GM23338 (cell line): ENCODE measurements around the gene TBC1D10B. TPM values are rescaled to one million over a fixed set of nuclear protein-coding genes. Genes with fewer than 3 reads are reported as not detected.

Experiments used
- ATAC-seq: fragments of 200-7000 bp; cut with Tn5 transposase; 3 replicates; pipeline ENCODE4 v1.9.1; 2020
- DNase-seq: peaks from one replicate; pipeline ENCODE4 v3.0.0-alpha.2; 2015; ENCODE audit warnings: low spot score
- H2AFZ ChIP-seq: fragments of 200-600 bp; sonication (generic); 2 replicates; pipeline ENCODE4 v1.8.0; 2016; ENCODE audit warnings: antibody characterized with exemption, mild to moderate bottlenecking, moderate library complexity
- H3F3A ChIP-seq: fragments of 200-600 bp; sonication (generic); replicated peaks from 2 replicates; pipeline ENCODE4 v1.8.0; 2017; ENCODE audit warnings: antibody characterized with exemption, mixed run types, low read depth
- H3K27ac ChIP-seq: fragments of 200-600 bp; sonication (generic); 2 replicates; pipeline ENCODE4 v1.6.1; 2016; ENCODE audit warnings: low read depth
- H3K27me3 ChIP-seq: fragments of 200-600 bp; sonication (generic); 2 replicates; pipeline ENCODE4 v1.8.0; 2016; ENCODE audit warnings: mild to moderate bottlenecking, mixed run types, moderate library complexity; ENCODE audit not compliant: insufficient read depth
- H3K36me3 ChIP-seq: fragments of 200-600 bp; sonication (generic); 2 replicates; pipeline ENCODE4 v1.8.0; 2016; ENCODE audit warnings: mild to moderate bottlenecking; ENCODE audit not compliant: insufficient read depth
- H3K4me1 ChIP-seq: fragments of 200-600 bp; sonication (generic); 2 replicates; pipeline ENCODE4 v1.8.0; 2016; ENCODE audit warnings: mild to moderate bottlenecking, moderate library complexity; ENCODE audit not compliant: insufficient read depth
- H3K4me2 ChIP-seq: fragments of 200-600 bp; sonication (generic); 2 replicates; pipeline ENCODE4 v1.7.1; 2017; ENCODE audit warnings: mixed run types
- H3K4me3 ChIP-seq: fragments of 200-600 bp; sonication (generic); 2 replicates; pipeline ENCODE4 v1.6.1; 2016; ENCODE audit warnings: mixed run types
- H3K79me2 ChIP-seq: fragments of 200-600 bp; sonication (generic); replicated peaks from 2 replicates; pipeline ENCODE4 v1.8.0; 2017; ENCODE audit warnings: mild to moderate bottlenecking; ENCODE audit not compliant: insufficient read depth
- H3K9me2 ChIP-seq: fragments of 200-600 bp; sonication (generic); 2 replicates; pipeline ENCODE4 v1.8.0; 2017; ENCODE audit not compliant: insufficient read depth
- H4K20me1 ChIP-seq: fragments of 200-600 bp; sonication (generic); replicated peaks from 2 replicates; pipeline ENCODE4 v1.8.0; 2017; ENCODE audit warnings: mild to moderate bottlenecking; ENCODE audit not compliant: insufficient read depth
- H3K27ac Mint-ChIP-seq: 2 replicates; pipeline ENCODE4 v1.8.0; 2020; ENCODE audit warnings: inconsistent platforms, mild to moderate bottlenecking, moderate library complexity, mixed read lengths
- H3K27me3 Mint-ChIP-seq: 3 replicates; pipeline ENCODE4 v1.8.0; 2022; ENCODE audit warnings: low read depth, mild to moderate bottlenecking, moderate library complexity, mixed read lengths, inconsistent platforms; ENCODE audit not compliant: insufficient read depth, poor library complexity
- H3K36me3 Mint-ChIP-seq: 3 replicates; pipeline ENCODE4 v1.8.0; 2021; ENCODE audit warnings: low read depth, mild to moderate bottlenecking, inconsistent platforms, moderate library complexity, mixed read lengths
- H3K4me1 Mint-ChIP-seq: 3 replicates; pipeline ENCODE4 v1.8.0; 2020; ENCODE audit warnings: mild to moderate bottlenecking, inconsistent platforms, mixed read lengths
- H3K4me3 Mint-ChIP-seq: 3 replicates; pipeline ENCODE4 v1.8.0; 2021; ENCODE audit warnings: moderate library complexity, mild to moderate bottlenecking, inconsistent platforms, mixed read lengths
- H3K9me3 Mint-ChIP-seq: 3 replicates; pipeline ENCODE4 v1.8.0; 2020; ENCODE audit warnings: moderate library complexity, mild to moderate bottlenecking, inconsistent platforms, mixed read lengths
- CREB1 ChIP-seq: fragments of 250-450 bp; sonication (Bioruptor Pico); IDR thresholded peaks from 2 replicates; pipeline ENCODE4 v1.5.0; 2020; ENCODE audit warnings: low read depth, mild to moderate bottlenecking, moderate library complexity
- ETS1 ChIP-seq: IDR thresholded peaks from 2 replicates; pipeline ENCODE4 v1.6.1; 2016; ENCODE audit warnings: antibody characterized with exemption
- EZH2 ChIP-seq: fragments of 200-600 bp; sonication (generic); IDR thresholded peaks from one replicate; pipeline ENCODE4 v1.8.0; 2017; ENCODE audit warnings: antibody characterized with exemption, mild to moderate bottlenecking, low read depth; ENCODE audit not compliant: unreplicated experiment
- EZH2phosphoT487 ChIP-seq: fragments of 200-600 bp; sonication (generic); IDR thresholded peaks from one replicate; pipeline ENCODE4 v1.8.1; 2018; ENCODE audit warnings: antibody characterized with exemption; ENCODE audit not compliant: unreplicated experiment
- JUNB ChIP-seq: IDR thresholded peaks from one replicate; pipeline ENCODE4 v1.6.1; 2016; ENCODE audit warnings: antibody characterized with exemption; ENCODE audit not compliant: unreplicated experiment
- NANOG ChIP-seq: IDR thresholded peaks from 2 replicates; pipeline ENCODE4 v1.6.1; 2016; ENCODE audit warnings: antibody characterized with exemption, borderline replicate concordance
- POLR2AphosphoS5 ChIP-seq: IDR thresholded peaks from 2 replicates; pipeline ENCODE4 v1.6.1; 2016; ENCODE audit warnings: antibody characterized with exemption, low read depth
- REST ChIP-seq: IDR thresholded peaks from one replicate; pipeline ENCODE4 v1.6.1; 2018; ENCODE audit warnings: antibody characterized with exemption; ENCODE audit not compliant: unreplicated experiment
- ZNF114 ChIP-seq: fragments of 250-450 bp; sonication (Bioruptor Pico); IDR thresholded peaks from 2 replicates; pipeline ENCODE4 v1.5.0; 2020; ENCODE audit warnings: mild to moderate bottlenecking, moderate library complexity
- ZNF331 ChIP-seq: fragments of 250-450 bp; sonication (Bioruptor Pico); IDR thresholded peaks from 2 replicates; pipeline ENCODE4 v1.5.0; 2020; ENCODE audit warnings: low read depth, mild to moderate bottlenecking, moderate library complexity
- polyA plus RNA-seq: library from polyadenylated mRNA; unstranded; fragments of >200 nt; fragmentation: Nextera tagmentation; extraction: Ambion mirVana; gene quantifications from 2 replicates; pipeline ENCODE4 v1.2.1, GENCODE V29; 2016
- total RNA-seq: library from RNA; depleted of rRNA; stranded (reverse); fragments of >200 nt; shearing (Covaris generic); gene quantifications from 2 replicates; pipeline ENCODE4 v1.2.3, GENCODE V29; 2014
- TF ChIP-seq, protein P1 (sequence below), 2 experiments: fragments of 200-600 bp in 1 of 2; sonication (generic) in 1 of 2; conservative IDR thresholded peaks; 2 replicates each; pipeline versions ENCODE4 v1.5.1 to v1.6.1; 2016 to 2017; ENCODE audit warnings: antibody characterized with exemption in 2 of 2, low read depth in 2 of 2, mild to moderate bottlenecking in 2 of 2, moderate library complexity in 1 of 2
- TF ChIP-seq, protein P2 (sequence below): fragments of 250-450 bp; sonication (Bioruptor Pico); IDR thresholded peaks from 2 replicates; pipeline ENCODE4 v1.5.0; 2020; ENCODE audit warnings: mild to moderate bottlenecking, moderate library complexity

TBC1D10B gene
- total and polyA plus RNA-seq, 2 experiments from 2014 or later = 13.3 to 30.8 TPM

DNA sequence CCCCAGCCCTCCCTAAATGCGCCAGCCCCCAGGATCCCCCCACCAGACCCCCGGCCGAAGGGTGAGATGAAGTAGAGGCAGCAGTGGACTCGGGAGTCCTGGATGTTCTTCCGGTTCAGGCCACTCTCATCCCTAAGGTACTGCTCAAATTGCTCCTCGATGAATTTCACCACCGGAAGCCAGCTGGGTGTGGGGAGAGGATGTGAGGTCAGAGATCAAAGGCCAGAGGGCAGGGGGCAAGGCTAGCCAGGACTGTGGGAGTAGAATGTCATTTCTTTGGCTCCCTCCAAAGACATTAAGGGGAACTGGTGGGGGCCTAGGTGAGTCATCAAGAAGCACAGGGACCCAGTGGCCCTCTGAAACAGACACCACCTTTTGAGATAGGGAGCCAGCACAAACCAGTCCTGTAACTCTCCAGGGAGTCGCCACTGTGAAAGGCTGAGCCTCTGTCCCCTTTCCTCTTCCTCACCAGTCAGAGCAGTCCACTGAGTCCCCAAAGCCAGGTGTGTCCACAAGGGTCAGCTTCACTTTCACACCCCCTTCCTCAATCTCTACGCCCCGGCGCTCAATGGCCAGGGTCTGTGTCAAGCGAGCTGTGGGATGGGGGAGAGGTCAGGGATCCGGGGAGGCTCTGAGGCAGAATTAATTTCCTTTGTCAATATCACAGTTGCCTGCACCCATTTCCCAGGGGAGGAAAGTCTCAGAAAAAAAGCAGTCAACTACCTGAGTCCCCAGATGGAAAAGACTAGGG is 11.2 kb upstream of the TBC1D10B start:
- no peak overlapping the region for H3K4me3 ChIP-seq
- H3K4me2 ChIP-seq = no peak overlapping the region
- no peak overlapping the region; the same call in 1 of the 2 replicates for H3K27ac ChIP-seq
- peaks cover 22% of the 10 kb centered on the region for H3F3A ChIP-seq
- 0 out of 2 replicates have a peak, but pooled peaks cover 4% of the 10 kb centered on the region for H3K79me2 ChIP-seq
- Mint-ChIP-seq H3K9me3 (no peaks in the 10 kb centered on the region; the same call in none of the 3 replicates), H3K4me3 (no peak overlapping the region), H3K27ac (peak overlapping the region; percentile 62), H3K36me3 (peaks cover 3% of the 10 kb centered on the region; the same call in 2 of the 3 replicates), H3K27me3 (peaks cover 25% of the 10 kb centered on the region), H3K4me1 (peaks cover 16% of the 10 kb centered on the region)
- H3K9me2 ChIP-seq = no peaks in the 10 kb centered on the region
- no peak for ATAC-seq
- peaks cover 9% of the 10 kb centered on the region for H3K4me1 ChIP-seq
- no peaks in the 10 kb centered on the region for H3K36me3 ChIP-seq
- no peaks in the 10 kb centered on the region for H3K27me3 ChIP-seq
- H2AFZ ChIP-seq = no peak overlapping the region
- TF ChIP-seq CREB1 (no peak), EZH2phosphoT487 (no peak), ZNF331 (no peak), POLR2AphosphoS5 (no peak), ZNF114 (no peak), EZH2 (no peak), ETS1 (no peak), JUNB (no peak), REST (no peak), NANOG (no peak)
- TF ChIP-seq, protein P1, sequence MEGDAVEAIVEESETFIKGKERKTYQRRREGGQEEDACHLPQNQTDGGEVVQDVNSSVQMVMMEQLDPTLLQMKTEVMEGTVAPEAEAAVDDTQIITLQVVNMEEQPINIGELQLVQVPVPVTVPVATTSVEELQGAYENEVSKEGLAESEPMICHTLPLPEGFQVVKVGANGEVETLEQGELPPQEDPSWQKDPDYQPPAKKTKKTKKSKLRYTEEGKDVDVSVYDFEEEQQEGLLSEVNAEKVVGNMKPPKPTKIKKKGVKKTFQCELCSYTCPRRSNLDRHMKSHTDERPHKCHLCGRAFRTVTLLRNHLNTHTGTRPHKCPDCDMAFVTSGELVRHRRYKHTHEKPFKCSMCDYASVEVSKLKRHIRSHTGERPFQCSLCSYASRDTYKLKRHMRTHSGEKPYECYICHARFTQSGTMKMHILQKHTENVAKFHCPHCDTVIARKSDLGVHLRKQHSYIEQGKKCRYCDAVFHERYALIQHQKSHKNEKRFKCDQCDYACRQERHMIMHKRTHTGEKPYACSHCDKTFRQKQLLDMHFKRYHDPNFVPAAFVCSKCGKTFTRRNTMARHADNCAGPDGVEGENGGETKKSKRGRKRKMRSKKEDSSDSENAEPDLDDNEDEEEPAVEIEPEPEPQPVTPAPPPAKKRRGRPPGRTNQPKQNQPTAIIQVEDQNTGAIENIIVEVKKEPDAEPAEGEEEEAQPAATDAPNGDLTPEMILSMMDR (conservative IDR thresholded peaks at IDR 0.05; ENCODE audit: low read depth in 2 of 2) = no peak
- TF ChIP-seq, protein P2, sequence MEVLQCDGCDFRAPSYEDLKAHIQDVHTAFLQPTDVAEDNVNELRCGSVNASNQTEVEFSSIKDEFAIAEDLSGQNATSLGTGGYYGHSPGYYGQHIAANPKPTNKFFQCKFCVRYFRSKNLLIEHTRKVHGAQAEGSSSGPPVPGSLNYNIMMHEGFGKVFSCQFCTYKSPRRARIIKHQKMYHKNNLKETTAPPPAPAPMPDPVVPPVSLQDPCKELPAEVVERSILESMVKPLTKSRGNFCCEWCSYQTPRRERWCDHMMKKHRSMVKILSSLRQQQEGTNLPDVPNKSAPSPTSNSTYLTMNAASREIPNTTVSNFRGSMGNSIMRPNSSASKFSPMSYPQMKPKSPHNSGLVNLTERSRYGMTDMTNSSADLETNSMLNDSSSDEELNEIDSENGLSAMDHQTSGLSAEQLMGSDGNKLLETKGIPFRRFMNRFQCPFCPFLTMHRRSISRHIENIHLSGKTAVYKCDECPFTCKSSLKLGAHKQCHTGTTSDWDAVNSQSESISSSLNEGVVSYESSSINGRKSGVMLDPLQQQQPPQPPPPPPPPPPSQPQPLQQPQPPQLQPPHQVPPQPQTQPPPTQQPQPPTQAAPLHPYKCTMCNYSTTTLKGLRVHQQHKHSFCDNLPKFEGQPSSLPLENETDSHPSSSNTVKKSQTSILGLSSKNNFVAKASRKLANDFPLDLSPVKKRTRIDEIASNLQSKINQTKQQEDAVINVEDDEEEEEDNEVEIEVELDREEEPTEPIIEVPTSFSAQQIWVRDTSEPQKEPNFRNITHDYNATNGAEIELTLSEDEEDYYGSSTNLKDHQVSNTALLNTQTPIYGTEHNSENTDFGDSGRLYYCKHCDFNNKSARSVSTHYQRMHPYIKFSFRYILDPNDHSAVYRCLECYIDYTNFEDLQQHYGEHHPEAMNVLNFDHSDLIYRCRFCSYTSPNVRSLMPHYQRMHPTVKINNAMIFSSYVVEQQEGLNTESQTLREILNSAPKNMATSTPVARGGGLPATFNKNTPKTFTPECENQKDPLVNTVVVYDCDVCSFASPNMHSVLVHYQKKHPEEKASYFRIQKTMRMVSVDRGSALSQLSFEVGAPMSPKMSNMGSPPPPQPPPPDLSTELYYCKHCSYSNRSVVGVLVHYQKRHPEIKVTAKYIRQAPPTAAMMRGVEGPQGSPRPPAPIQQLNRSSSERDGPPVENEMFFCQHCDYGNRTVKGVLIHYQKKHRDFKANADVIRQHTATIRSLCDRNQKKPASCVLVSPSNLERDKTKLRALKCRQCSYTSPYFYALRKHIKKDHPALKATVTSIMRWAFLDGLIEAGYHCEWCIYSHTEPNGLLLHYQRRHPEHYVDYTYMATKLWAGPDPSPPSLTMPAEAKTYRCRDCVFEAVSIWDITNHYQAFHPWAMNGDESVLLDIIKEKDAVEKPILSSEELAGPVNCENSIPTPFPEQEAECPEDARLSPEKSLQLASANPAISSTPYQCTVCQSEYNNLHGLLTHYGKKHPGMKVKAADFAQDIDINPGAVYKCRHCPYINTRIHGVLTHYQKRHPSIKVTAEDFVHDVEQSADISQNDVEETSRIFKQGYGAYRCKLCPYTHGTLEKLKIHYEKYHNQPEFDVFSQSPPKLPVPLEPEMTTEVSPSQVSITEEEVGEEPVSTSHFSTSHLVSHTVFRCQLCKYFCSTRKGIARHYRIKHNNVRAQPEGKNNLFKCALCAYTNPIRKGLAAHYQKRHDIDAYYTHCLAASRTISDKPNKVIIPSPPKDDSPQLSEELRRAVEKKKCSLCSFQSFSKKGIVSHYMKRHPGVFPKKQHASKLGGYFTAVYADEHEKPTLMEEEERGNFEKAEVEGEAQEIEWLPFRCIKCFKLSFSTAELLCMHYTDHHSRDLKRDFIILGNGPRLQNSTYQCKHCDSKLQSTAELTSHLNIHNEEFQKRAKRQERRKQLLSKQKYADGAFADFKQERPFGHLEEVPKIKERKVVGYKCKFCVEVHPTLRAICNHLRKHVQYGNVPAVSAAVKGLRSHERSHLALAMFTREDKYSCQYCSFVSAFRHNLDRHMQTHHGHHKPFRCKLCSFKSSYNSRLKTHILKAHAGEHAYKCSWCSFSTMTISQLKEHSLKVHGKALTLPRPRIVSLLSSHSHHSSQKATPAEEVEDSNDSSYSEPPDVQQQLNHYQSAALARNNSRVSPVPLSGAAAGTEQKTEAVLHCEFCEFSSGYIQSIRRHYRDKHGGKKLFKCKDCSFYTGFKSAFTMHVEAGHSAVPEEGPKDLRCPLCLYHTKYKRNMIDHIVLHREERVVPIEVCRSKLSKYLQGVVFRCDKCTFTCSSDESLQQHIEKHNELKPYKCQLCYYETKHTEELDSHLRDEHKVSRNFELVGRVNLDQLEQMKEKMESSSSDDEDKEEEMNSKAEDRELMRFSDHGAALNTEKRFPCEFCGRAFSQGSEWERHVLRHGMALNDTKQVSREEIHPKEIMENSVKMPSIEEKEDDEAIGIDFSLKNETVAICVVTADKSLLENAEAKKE = no peak
- DNase-seq = no peak
- no peaks in the 10 kb centered on the region for H4K20me1 ChIP-seq
